ENCODE measurements around the gene SEC14L2.
A peak's percentile ranks its signal among the peaks of the same experiment; 100 is the strongest.

SEC14L2 gene

GRCh38 chr22:30396871-30397655 is at the start of gene SEC14L2:
Gene SEC14L2 (plus strand): TSS chr22:30397018. CDS start chr22:30397117, 99 bp downstream.
- DNase-seq = peak in 3 of 4 experiments; percentile 17 to 53 (median 37)

DNA sequence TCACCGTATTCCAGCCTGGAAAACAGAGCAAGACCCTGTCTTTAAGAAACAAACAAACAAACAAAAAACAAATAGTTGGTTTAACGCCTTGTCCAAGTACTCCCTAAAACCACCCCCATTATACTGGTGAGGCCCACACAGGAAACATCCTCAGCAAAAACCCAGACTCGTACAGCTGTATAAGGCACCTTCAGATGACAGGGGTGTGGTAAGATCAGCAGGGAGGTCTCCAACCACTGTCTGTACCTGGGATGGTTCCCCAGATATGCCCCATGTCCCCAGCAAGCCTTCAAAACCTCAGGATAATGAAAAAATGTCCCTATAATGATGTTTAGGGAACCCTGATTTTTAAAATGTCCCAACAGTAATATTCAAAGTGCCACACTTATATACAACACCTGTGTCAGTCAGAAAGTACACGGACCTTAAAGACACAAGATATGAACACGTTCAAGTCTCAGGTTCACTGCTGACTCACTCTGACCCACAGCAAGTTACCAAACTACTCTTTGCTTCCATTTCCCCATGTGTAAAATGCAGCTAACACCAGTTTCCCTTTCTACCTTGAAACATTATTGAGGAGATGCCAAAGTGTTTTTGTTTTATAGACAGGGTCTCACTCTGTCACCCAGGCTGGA is 49.4 kb upstream of the SEC14L2 start:
- no peak for DNase-seq

GRCh38 chr22:30348404-30348803 is 48.4 kb upstream of the SEC14L2 start:
- no peak for DNase-seq

DNA sequence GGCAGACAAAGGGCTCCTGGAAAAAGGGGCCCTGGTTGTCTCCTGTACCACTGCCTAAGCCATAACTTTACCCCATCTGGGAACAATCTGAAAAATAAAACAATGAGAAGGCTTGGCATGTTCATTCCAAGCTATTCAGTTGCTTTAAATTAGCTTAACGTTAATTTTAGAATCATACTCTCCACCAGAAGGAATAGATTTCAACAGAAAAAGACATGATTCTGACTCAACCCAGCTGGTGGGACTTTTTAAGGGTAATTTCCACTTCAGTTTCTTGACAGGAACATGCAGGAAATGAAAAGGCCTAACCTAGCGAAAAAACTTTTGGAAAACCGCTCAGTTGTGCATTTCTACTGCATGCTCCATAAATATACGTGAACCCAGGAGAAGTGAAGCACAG is 48.0 kb upstream of the SEC14L2 start:
- no peak for DNase-seq

DNA sequence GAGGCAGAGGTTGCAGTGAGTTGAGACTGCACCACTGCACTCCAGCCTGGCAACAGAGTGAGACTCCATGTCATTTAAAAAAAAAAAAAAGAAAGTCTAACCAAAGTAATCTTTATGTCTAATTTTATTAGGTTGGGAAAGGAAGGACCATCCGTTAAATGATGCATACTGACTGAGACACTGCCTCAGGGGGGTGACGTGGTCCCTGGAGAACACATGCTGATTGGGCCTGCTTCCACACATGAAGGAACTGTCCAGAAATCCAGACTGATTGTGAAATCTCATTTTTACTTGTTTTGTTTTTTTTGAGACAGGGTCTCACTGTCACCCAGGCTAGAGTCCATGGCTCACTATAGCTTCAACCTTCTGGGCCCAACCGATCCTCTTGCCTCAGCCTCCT is 45.6 kb upstream of the SEC14L2 start:
- no peak for DNase-seq

DNA sequence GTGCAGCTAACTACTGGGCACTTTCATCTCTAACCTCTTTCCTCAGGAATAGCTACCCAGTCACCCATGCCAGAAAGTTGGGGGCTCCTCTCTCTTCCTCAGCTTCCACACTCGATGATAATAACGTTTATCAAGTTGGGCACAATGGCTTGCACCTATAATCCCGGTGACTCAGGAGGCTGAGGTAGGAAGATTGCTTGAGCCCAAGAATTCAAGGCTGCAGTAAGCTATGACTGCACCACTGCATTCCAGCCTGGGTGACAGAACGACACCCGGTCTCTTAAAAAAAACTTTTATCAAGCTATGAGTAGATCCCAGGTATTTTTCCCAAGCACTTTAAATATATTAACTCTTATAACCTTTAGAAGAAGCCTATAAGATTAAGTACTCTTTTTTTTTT is 42.2 kb upstream of the SEC14L2 start:
- DNase-seq = no peak

GRCh38 chr22:30356449-30357235 is 40.2 kb upstream of the SEC14L2 start, which contains the start of the genes CCDC157 and SF3A1:
Gene CCDC157 (plus strand): TSS chr22:30357007. CDS start chr22:30366001, 8,994 bp downstream.
Gene SF3A1 (minus strand): TSS chr22:30356894. CDS start chr22:30356792, 102 bp downstream.
- DNase-seq = peak; percentile 60 to 81 (median 69)

GRCh38 chr22:30357236-30357570 is 39.6 kb upstream of the SEC14L2 start:
- peak in 1 of 4 experiments; percentile 28 for DNase-seq

GRCh38 chr22:30357650-30358215 is 39.1 kb upstream of the SEC14L2 start:
- no peak for DNase-seq

DNA sequence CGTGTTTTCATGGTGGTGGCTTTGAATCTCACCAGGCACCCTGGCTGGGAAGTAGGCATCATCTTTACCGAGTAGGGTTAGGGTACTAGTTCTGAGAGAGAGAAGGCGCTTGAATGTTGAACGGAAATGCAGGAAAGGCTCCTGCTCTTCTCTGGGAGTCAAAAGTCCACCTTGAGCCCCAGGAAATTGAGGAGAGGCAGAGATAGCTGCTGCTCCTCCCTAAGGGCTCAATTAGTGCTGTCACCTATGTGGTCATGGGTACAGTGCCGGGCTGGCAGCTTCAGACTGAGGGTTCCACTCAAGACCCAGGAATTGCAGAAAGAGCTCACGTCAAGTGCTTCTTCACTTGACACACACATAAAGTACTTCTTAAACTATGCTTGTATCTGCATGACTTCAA is 38.3 kb upstream of the SEC14L2 start:
- no peak for DNase-seq

GRCh38 chr22:30361916-30362650 is 34.7 kb upstream of the SEC14L2 start:
- DNase-seq = no peak

- DNase-seq = no peak
Observed at GRCh38 chr22:30362651-30363281, 34.1 kb upstream of the SEC14L2 start.

- no peak for DNase-seq
Observed at GRCh38 chr22:30365891-30366290, 30.9 kb upstream of the SEC14L2 start.

DNA sequence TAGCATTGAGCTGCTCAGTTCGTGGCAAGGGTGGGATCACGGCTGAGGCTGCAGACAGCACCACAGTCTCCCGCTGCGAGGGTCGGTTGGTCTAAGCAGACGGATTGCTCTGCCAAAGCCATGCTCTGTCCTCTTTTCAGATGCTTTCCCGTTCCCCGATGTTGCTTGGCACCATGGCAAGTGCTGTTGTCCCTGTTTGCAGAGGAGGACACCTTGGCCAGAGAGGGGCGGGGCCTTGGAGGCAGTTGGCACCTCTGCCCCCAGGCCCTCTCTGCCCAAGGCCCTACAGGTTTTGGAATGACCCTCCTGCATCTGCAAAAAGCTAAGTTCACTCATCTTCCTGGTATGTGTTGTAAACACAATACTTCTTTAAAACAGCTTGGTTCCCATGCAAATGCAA is 28.4 kb upstream of the SEC14L2 start:
- no peak for DNase-seq

GRCh38 chr22:30370641-30371230 is 26.1 kb upstream of the SEC14L2 start:
- no peak for DNase-seq

GRCh38 chr22:30371321-30371720 is 25.5 kb upstream of the SEC14L2 start:
- DNase-seq = no peak

- no peak for DNase-seq
Observed at GRCh38 chr22:30371981-30372380, 24.8 kb upstream of the SEC14L2 start.

GRCh38 chr22:30372915-30373314 is 23.9 kb upstream of the SEC14L2 start:
- no peak for DNase-seq

GRCh38 chr22:30373331-30374325 is 23.2 kb upstream of the SEC14L2 start:
- no peak for DNase-seq

DNA sequence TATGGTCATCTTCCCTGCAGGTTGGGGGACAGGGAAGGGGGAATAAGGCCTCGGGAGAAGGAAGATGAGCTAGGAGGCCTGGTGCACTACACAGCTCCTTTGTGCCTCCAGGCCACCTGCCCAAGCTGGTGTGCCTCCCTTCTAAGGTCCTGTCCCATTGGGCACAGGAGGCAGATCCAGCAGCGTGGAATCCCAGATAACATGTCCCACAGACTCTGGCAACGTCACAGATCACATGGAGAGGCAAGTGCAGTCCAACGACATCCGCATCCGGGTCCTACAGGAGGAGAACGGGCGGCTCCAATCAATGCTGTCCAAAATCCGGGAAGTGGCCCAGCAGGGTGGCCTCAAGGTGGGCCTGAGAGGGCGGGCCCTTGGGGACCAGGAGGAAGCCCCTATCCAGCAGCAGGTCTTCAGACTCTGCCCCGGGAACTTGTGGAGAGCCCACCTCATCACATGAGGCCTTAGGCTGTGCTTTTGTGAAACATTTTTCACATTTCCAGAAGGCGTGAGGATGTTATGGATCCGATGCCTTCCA is 21.4 kb upstream of the SEC14L2 start:
- no peak for DNase-seq
